Measurements from ENCODE around the gene MFGE8.

Gene MFGE8

GRCh38 chr15:88920186-88920891, 7.2 kb upstream of the MFGE8 start:
- TF ChIP-seq CTCF (IDR thresholded peaks at IDR 0.05), result no peak

- no peak for TF ChIP-seq CTCF (IDR thresholded peaks at IDR 0.05)
Observed at GRCh38 chr15:88918738-88919137, 5.6 kb upstream of the MFGE8 start.

GRCh38 chr15:88917760-88918159, 4.6 kb upstream of the MFGE8 start:
- TF ChIP-seq CTCF (IDR thresholded peaks at IDR 0.05), result no peak

GRCh38 chr15:88915354-88915753, 2.2 kb upstream of the MFGE8 start:
- TF ChIP-seq CTCF (IDR thresholded peaks at IDR 0.05), result no peak

GRCh38 chr15:88913850-88914169, 631 bp upstream of the MFGE8 start:
- no peak for TF ChIP-seq CTCF (IDR thresholded peaks at IDR 0.05)

GRCh38 chr15:88912500-88912921, 668 bp downstream of the MFGE8 start:
- TF ChIP-seq CTCF (IDR thresholded peaks at IDR 0.05), result no peak

- TF ChIP-seq CTCF (IDR thresholded peaks at IDR 0.05), result no peak
Observed at GRCh38 chr15:88911766-88912118, 1.4 kb downstream of the MFGE8 start.

Measured in LNCAP (cell line).